ENCODE data around the gene HOXC11.

GRCh38 chr12:54020591-54021405, 47.9 kb downstream of the HOXC11 start:
- TF ChIP-seq, protein P1, sequence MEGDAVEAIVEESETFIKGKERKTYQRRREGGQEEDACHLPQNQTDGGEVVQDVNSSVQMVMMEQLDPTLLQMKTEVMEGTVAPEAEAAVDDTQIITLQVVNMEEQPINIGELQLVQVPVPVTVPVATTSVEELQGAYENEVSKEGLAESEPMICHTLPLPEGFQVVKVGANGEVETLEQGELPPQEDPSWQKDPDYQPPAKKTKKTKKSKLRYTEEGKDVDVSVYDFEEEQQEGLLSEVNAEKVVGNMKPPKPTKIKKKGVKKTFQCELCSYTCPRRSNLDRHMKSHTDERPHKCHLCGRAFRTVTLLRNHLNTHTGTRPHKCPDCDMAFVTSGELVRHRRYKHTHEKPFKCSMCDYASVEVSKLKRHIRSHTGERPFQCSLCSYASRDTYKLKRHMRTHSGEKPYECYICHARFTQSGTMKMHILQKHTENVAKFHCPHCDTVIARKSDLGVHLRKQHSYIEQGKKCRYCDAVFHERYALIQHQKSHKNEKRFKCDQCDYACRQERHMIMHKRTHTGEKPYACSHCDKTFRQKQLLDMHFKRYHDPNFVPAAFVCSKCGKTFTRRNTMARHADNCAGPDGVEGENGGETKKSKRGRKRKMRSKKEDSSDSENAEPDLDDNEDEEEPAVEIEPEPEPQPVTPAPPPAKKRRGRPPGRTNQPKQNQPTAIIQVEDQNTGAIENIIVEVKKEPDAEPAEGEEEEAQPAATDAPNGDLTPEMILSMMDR (IDR thresholded peaks at IDR 0.05), result no peak
- no peak for TF ChIP-seq EZH2 (IDR thresholded peaks at IDR 0.05; ENCODE audit: borderline replicate concordance, insufficient read depth, low read depth, low read length, poor library complexity, severe bottlenecking)
